B cell (primary cell): ENCODE results near the gene RSBN1. TPM values are rescaled to one million over a fixed set of nuclear protein-coding genes. Genes with fewer than 3 reads are reported as not detected.

Source experiments
- ATAC-seq: fragments of 200-7000 bp; cut with Tn5 transposase; one replicate; pipeline ENCODE4 v1.10.0; 2021; ENCODE audit warnings: low read depth, mild to moderate bottlenecking, moderate number of reproducible peaks, moderate library complexity
- CTCF ChIA-PET: fragments of 350-600 bp; sonication (Branson Sonifier 250); formaldehyde crosslinking; loops from one replicate; lab custom pipeline; 2021; ENCODE audit warnings: antibody characterized with exemption, inconsistent platforms; lab: Charles Lee
- POLR2A ChIA-PET: fragments of 350-600 bp; sonication (Branson Sonifier 250); formaldehyde crosslinking; loops from one replicate; lab custom pipeline; 2021; ENCODE audit warnings: antibody characterized with exemption; lab: Charles Lee
- DNase-seq: peaks from one replicate; pipeline ENCODE4 v3.0.0; 2013
- H2AFZ ChIP-seq: 2 replicates; pipeline ENCODE4 v1.6.1; 2012; ENCODE audit warnings: mild to moderate bottlenecking, low read depth, low read length; ENCODE audit not compliant: insufficient read depth, poor library complexity, severe bottlenecking
- H3K27ac ChIP-seq, 2 donors: 1 replicate in 1 of 2; 2 replicates in 1 of 2; pipeline ENCODE4 v1.5.1; 2012 to 2013; ENCODE audit warnings: low read length in 2 of 2, mild to moderate bottlenecking in 2 of 2, moderate library complexity in 1 of 2
- H3K27me3 ChIP-seq, 4 experiments: fragments of 200-600 bp in 1 of 4; sonication (generic) in 1 of 4; replicated peaks in 1 of 4; 1 replicate in 2 of 4; 2 replicates in 2 of 4; pipeline versions ENCODE4 v1.6.1 to v1.7.0; 2013 to 2016; ENCODE audit warnings: low read length in 3 of 4, mild to moderate bottlenecking in 2 of 4, mixed read lengths in 1 of 4, moderate library complexity in 1 of 4; ENCODE audit not compliant: insufficient read depth in 4 of 4, control insufficient read depth in 3 of 4; ENCODE audit errors: control extremely low read depth in 1 of 4
- H3K36me3 ChIP-seq, 2 experiments: replicated peaks in 1 of 2; 1 replicate in 1 of 2; 2 replicates in 1 of 2; pipeline versions ENCODE4 v1.6.1 to v1.7.1; 2013; ENCODE audit warnings: low read length in 1 of 2; ENCODE audit not compliant: insufficient read depth in 2 of 2, control insufficient read depth in 1 of 2; ENCODE audit errors: control extremely low read depth in 1 of 2, extremely low read depth in 1 of 2
- H3K4me1 ChIP-seq, 2 donors: fragments of 200-600 bp in 1 of 2; sonication (generic) in 1 of 2; 1 replicate in 1 of 2; 2 replicates in 1 of 2; pipeline versions ENCODE4 v1.5.1 to v1.6.1; 2013 to 2017; ENCODE audit warnings: low read length in 2 of 2; ENCODE audit not compliant: control insufficient read depth in 2 of 2, insufficient read depth in 2 of 2
- H3K4me2 ChIP-seq: replicated peaks from 2 replicates; pipeline ENCODE3; 2012; ENCODE audit warnings: mild to moderate bottlenecking, low read depth, low read length; ENCODE audit not compliant: poor library complexity, severe bottlenecking
- H3K4me3 ChIP-seq, 5 experiments: fragments of 200-600 bp in 1 of 5; sonication (generic) in 1 of 5; 1 replicate in 3 of 5; 2 replicates in 2 of 5; pipeline versions ENCODE4 v1.5.1 to v1.7.0; 2011 to 2016; ENCODE audit warnings: low read length in 4 of 5, mild to moderate bottlenecking in 4 of 5, low read depth in 2 of 5, control low read depth in 1 of 5, moderate library complexity in 1 of 5; ENCODE audit not compliant: insufficient read depth in 1 of 5; ENCODE audit errors: control extremely low read depth in 1 of 5, extremely low read depth in 1 of 5
- H3K79me2 ChIP-seq: fragments of 200-600 bp; sonication (generic); one replicate; pipeline ENCODE4 v1.6.0; 2016; ENCODE audit warnings: low read length; ENCODE audit not compliant: control insufficient read depth, insufficient read depth
- H3K9ac ChIP-seq: fragments of 200-600 bp; sonication (generic); 2 replicates; pipeline ENCODE4 v1.6.1; 2017; ENCODE audit warnings: mild to moderate bottlenecking, low read length, moderate library complexity
- H3K9me3 ChIP-seq, 3 donors: one replicate each; pipeline versions ENCODE4 v1.6.1 to v1.7.1; 2013; ENCODE audit warnings: low read length in 2 of 3; ENCODE audit not compliant: control insufficient read depth in 2 of 3, insufficient read depth in 1 of 3; ENCODE audit errors: control extremely low read depth in 1 of 3
- H4K20me1 ChIP-seq: 2 replicates; pipeline ENCODE4 v1.6.0; 2012; ENCODE audit warnings: mild to moderate bottlenecking, low read length; ENCODE audit not compliant: insufficient read depth, control insufficient read depth, poor library complexity, severe bottlenecking
- H3K27ac Mint-ChIP-seq: one replicate; pipeline ENCODE4 v1.8.0; 2021; ENCODE audit warnings: mixed read lengths
- H3K27me3 Mint-ChIP-seq: one replicate; pipeline ENCODE4 v1.8.0; 2021; ENCODE audit warnings: mixed read lengths
- H3K4me1 Mint-ChIP-seq: one replicate; pipeline ENCODE4 v1.8.0; 2021; ENCODE audit warnings: mixed read lengths
- H3K4me3 Mint-ChIP-seq: one replicate; pipeline ENCODE4 v1.8.0; 2021; ENCODE audit warnings: mixed read lengths
- H3K9me3 Mint-ChIP-seq: one replicate; pipeline ENCODE4 v1.8.0; 2022; ENCODE audit warnings: mixed read lengths; ENCODE audit not compliant: insufficient read depth
- EZH2 ChIP-seq: IDR thresholded peaks from 2 replicates; pipeline ENCODE4 v1.6.1; 2012; ENCODE audit warnings: borderline replicate concordance, low read depth, mild to moderate bottlenecking, moderate library complexity, low read length; ENCODE audit not compliant: insufficient read depth, poor library complexity, severe bottlenecking
- WGBS: methylation state at CpG from one replicate; pipeline ENCODE4 v1.1.5; 2013; ENCODE audit warnings: missing lambda C conversion rate; ENCODE audit not compliant: insufficient coverage; 5-methylcytosine and 5-hydroxymethylcytosine counted together
- intact Hi-C: fragments of 100-400 bp; cut with micrococcal nuclease; formaldehyde crosslinking; loops from one replicate; pipeline ENCODE4 v1.10.0; 2022
- polyA plus RNA-seq: library from polyadenylated mRNA; depleted of rRNA; stranded (reverse); fragments of >200 nt; gene quantifications from 2 replicates; pipeline ENCODE4 v1.2.3, GENCODE V29; 2012
- total RNA-seq, 2 donors: library from RNA; stranded (reverse); fragments of 120-200 nt in 1 of 2; gene quantifications; 1 replicate in 1 of 2; 2 replicates in 1 of 2; pipeline versions ENCODE4 v1.2.3 to v1.2.4, GENCODE V29; 2013 to 2022
- TF ChIP-seq, protein P1 (sequence below): fragments of 200-600 bp; IDR thresholded peaks from one replicate; pipeline ENCODE4 v1.8.0; 2022; ENCODE audit warnings: antibody characterized with exemption, mild to moderate bottlenecking

Gene RSBN1
- total and polyA plus RNA-seq, 2 donors (not counting 1 experiment from before 2014, with no cell fraction given): 20.6 to 40.2 TPM

DNA sequence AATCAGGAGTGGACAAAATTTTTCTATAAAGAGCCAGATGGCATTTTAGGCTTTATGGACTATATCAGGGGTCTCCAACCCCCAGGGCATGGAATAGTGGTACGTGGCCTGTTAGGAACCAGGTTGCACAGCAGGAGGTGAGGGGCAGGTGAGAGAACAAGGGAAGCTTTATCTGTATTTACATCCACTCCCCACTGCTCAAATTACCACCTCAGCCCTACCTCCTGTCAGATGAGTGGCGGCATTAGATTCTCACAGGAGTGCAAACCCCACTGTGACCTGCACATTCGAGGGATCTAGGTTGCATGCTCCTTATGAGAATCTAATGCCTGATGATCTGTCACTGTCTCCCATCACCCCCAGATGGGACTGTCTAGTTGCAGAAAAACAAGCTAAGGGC is 66.9 kb downstream of the RSBN1 start:
- ATAC-seq: no peak
- TF ChIP-seq, protein P1, sequence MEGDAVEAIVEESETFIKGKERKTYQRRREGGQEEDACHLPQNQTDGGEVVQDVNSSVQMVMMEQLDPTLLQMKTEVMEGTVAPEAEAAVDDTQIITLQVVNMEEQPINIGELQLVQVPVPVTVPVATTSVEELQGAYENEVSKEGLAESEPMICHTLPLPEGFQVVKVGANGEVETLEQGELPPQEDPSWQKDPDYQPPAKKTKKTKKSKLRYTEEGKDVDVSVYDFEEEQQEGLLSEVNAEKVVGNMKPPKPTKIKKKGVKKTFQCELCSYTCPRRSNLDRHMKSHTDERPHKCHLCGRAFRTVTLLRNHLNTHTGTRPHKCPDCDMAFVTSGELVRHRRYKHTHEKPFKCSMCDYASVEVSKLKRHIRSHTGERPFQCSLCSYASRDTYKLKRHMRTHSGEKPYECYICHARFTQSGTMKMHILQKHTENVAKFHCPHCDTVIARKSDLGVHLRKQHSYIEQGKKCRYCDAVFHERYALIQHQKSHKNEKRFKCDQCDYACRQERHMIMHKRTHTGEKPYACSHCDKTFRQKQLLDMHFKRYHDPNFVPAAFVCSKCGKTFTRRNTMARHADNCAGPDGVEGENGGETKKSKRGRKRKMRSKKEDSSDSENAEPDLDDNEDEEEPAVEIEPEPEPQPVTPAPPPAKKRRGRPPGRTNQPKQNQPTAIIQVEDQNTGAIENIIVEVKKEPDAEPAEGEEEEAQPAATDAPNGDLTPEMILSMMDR: no peak
- no peak for TF ChIP-seq EZH2
- POLR2A ChIA-PET: no interaction called here
- Histone ChIP-seq H2AFZ (no peak overlapping the region), H3K4me2 (no peak overlapping the region), H3K9ac (no peak overlapping the region), H3K79me2 (no peaks in the 10 kb centered on the region), H3K9me3 (no peaks in the 10 kb centered on the region), H3K36me3 (peaks cover 2 to 6% of the 10 kb centered on the region in 2 experiments), H4K20me1 (no peaks in the 10 kb centered on the region), H3K4me1 (no peaks in the 10 kb centered on the region), H3K4me3 (no peak overlapping the region), H3K27me3 (no peaks in the 10 kb centered on the region), H3K27ac (no peak overlapping the region)
- WGBS: no CpG with 5 or more reads among the region's 3 CpGs
- Mint-ChIP-seq H3K9me3 (no peaks in the 10 kb centered on the region), H3K4me1 (peaks cover 1% of the 10 kb centered on the region), H3K4me3 (no peak overlapping the region), H3K27me3 (no peaks in the 10 kb centered on the region), H3K27ac (no peak overlapping the region)
- no peak for DNase-seq
- CTCF ChIA-PET: no interaction called here
- intact Hi-C loops: no loop called here

DNA sequence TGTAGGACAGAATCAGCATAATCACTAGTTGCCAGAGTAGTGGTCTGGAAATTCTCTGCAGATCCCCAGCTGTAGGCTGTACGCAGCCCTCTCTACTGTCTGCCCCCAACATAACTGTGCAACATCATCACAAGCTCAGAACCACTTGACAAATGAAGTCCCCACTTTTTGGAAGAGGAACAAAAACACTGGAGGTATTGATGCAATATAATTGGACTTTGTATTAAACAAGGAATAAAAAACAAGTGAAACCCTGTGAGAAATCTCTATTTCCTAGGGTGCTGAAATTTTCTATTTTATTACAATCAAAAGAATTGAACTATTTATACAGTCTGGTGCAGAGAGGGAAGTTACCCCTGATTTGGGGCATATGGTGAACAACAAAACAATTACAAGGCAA is 68.2 kb downstream of the RSBN1 start:
- no peak for ATAC-seq
- peaks cover 6% of the 10 kb centered on the region for H3K4me1 Mint-ChIP-seq
- no peak for DNase-seq
- Histone ChIP-seq H4K20me1 (no peaks in the 10 kb centered on the region), H3K27me3 (no peaks in the 10 kb centered on the region), H3K36me3 (peaks cover 2 to 3% of the 10 kb centered on the region in 2 experiments), H3K4me3 (no peak overlapping the region), H3K4me2 (no peak overlapping the region), H3K79me2 (no peaks in the 10 kb centered on the region), H2AFZ (no peak overlapping the region), H3K4me1 (no peaks in the 10 kb centered on the region), H3K9me3 (no peaks in the 10 kb centered on the region), H3K9ac (no peak overlapping the region), H3K27ac (no peak overlapping the region)
- CTCF ChIA-PET: no interaction called here
- H3K4me3 Mint-ChIP-seq: no peak overlapping the region
- POLR2A ChIA-PET: no interaction called here
- no CpG with 5 or more reads among the region's 1 CpG for WGBS
- no peaks in the 10 kb centered on the region for H3K27me3 Mint-ChIP-seq
- H3K27ac Mint-ChIP-seq: no peak overlapping the region
- intact Hi-C loops: no loop called here
- H3K9me3 Mint-ChIP-seq: no peaks in the 10 kb centered on the region
- no peak for TF ChIP-seq EZH2
- TF ChIP-seq, protein P1: no peak
